ENCODE results near the gene MORN5.

GRCh38 chr9:122111413-122112085 lies 48.2 kb upstream of the MORN5 start:
- TF ChIP-seq CTCF (IDR thresholded peaks at IDR 0.05) (no peak), POLR2A (IDR thresholded peaks at IDR 0.05) (no peak), POLR2AphosphoS5 (IDR thresholded peaks at IDR 0.05) (no peak)
